Esophagus muscularis mucosa (tissue), 4 donors: ENCODE measurements around the gene PLEKHG3. TPM values are rescaled to one million over a fixed set of nuclear protein-coding genes. Genes with fewer than 3 reads are reported as not detected.

Source experiments
- DNase-seq: peaks from one replicate; pipeline ENCODE4 v3.0.0-alpha.2; 2017; ENCODE audit errors: extremely low spot score
- H3K27ac ChIP-seq, 4 donors: fragments of 200-600 bp; sonication (generic); replicated peaks in 1 of 4; 1 replicate in 3 of 4; 2 replicates in 1 of 4; pipeline ENCODE4 v1.5.1; 2016 to 2019; ENCODE audit warnings: mild to moderate bottlenecking in 1 of 4
- H3K27me3 ChIP-seq, 4 donors: fragments of 200-600 bp; sonication (generic); one replicate each; pipeline versions ENCODE4 v1.5.1 to v1.6.0; 2016 to 2019
- H3K36me3 ChIP-seq, 4 donors: fragments of 200-600 bp; sonication (generic); one replicate each; pipeline ENCODE4 v1.5.1; 2016 to 2019
- H3K4me1 ChIP-seq, 4 donors: fragments of 200-600 bp; sonication (generic); one replicate each; pipeline ENCODE4 v1.5.1; 2016 to 2019
- H3K4me3 ChIP-seq, 4 donors: fragments of 200-600 bp; sonication (generic); 1 replicate in 2 of 4; 2 replicates in 2 of 4; pipeline ENCODE4 v1.5.1; 2016 to 2019; ENCODE audit warnings: mild to moderate bottlenecking in 4 of 4, moderate library complexity in 1 of 4
- H3K9me3 ChIP-seq, 4 donors: fragments of 200-600 bp; sonication (generic); 1 replicate in 3 of 4; 2 replicates in 1 of 4; pipeline ENCODE4 v1.5.1; 2016 to 2019
- CTCF ChIP-seq, 3 experiments: fragments of 200-600 bp in 2 of 3; fragments of 450-650 bp in 1 of 3; sonication (generic) in 2 of 3; IDR thresholded peaks; one replicate each; pipeline ENCODE4 v1.5.1; 2017 to 2019; ENCODE audit warnings: antibody characterized with exemption in 3 of 3, mild to moderate bottlenecking in 2 of 3, moderate library complexity in 1 of 3
- EP300 ChIP-seq: sonication (generic); formaldehyde crosslinking; IDR thresholded peaks from one replicate; pipeline ENCODE4 v1.6.1; 2017; ENCODE audit warnings: antibody characterized with exemption
- POLR2A ChIP-seq: fragments of 450-650 bp; IDR thresholded peaks from one replicate; pipeline ENCODE4 v1.6.1; 2017; ENCODE audit warnings: antibody characterized with exemption, moderate library complexity, mild to moderate bottlenecking, low read depth
- POLR2AphosphoS5 ChIP-seq, 2 donors: sonication (generic); formaldehyde crosslinking; IDR thresholded peaks; one replicate each; pipeline ENCODE4 v1.6.1; 2017; ENCODE audit warnings: antibody characterized with exemption in 2 of 2
- WGBS: methylation state at CpG from one replicate; pipeline ENCODE4 v1.1.5; 2018; 5-methylcytosine and 5-hydroxymethylcytosine counted together
- intact Hi-C: fragments of 100-400 bp; cut with DNase I; formaldehyde crosslinking; loops from one replicate; pipeline ENCODE4 v1.15.1; 2023
- total RNA-seq, 4 donors: library from RNA; depleted of rRNA; stranded (reverse); fragments of >200 nt; gene quantifications; one replicate each; pipeline versions ENCODE4 v1.1.0 to v1.2.1, GENCODE V29; 2016

The PLEKHG3 gene
- total RNA-seq, 4 donors from 2014 or later: 21.7 to 66.7 (median 35.1) TPM

GRCh38 chr14:64726585-64726890 is 22.3 kb downstream of the PLEKHG3 start:
- TF ChIP-seq EP300 (no peak), POLR2AphosphoS5 (IDR thresholded peaks at IDR 0.05) (no peak), CTCF (IDR thresholded peaks at IDR 0.05) (no peak), POLR2A (no peak)
- DNase-seq: no peak
- no peak overlapping the region for H3K4me3 ChIP-seq
- H3K27me3 ChIP-seq: no peaks in the 10 kb centered on the region
- WGBS: no CpG with 5 or more reads among the region's 5 CpGs
- no peaks in the 10 kb centered on the region for H3K9me3 ChIP-seq
- peaks cover 41 to 68% (median 62%) of the 10 kb centered on the region in 4 donors for H3K4me1 ChIP-seq
- intact Hi-C loops: no loop called here
- H3K36me3 ChIP-seq: peaks cover 18 to 45% (median 37%) of the 10 kb centered on the region in 4 donors
- H3K27ac ChIP-seq: no peak overlapping the region

DNA sequence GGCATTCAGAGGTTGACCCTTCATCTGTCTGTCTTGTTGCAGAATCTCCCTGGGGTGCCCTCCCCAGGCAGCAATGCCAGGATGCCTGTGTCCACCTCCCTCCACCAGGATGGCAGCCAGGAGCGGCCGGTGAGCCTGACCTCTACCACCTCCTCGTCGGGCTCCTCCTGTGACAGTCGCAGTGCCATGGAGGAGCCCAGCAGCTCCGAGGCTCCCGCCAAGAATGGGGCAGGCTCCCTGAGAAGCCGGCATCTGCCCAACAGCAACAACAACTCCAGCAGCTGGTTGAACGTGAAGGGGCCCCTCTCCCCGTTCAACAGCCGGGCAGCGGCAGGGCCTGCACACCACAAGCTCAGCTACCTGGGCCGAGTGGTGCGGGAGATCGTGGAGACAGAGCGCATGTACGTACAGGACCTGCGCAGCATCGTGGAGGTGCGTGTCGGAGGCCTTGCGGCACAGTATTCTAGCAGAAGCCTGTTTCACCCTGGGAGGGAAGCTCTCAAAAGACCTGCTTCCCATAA is 23.4 kb downstream of the PLEKHG3 start:
- peaks cover 32 to 57% (median 51%) of the 10 kb centered on the region in 4 donors for H3K4me1 ChIP-seq
- H3K27me3 ChIP-seq: no peaks in the 10 kb centered on the region
- H3K4me3 ChIP-seq: no peak overlapping the region
- H3K9me3 ChIP-seq: no peaks in the 10 kb centered on the region
- no peak overlapping the region for H3K27ac ChIP-seq
- TF ChIP-seq EP300 (no peak), POLR2AphosphoS5 (IDR thresholded peaks at IDR 0.05) (no peak), CTCF (IDR thresholded peaks at IDR 0.05) (no peak), POLR2A (no peak)
- no peak for DNase-seq
- WGBS: 97% methylated on average over 13 of the region's 22 CpGs
- H3K36me3 ChIP-seq: peaks cover 28 to 56% (median 48%) of the 10 kb centered on the region in 4 donors
- intact Hi-C loops: no loop called here

- no peak for DNase-seq
- Histone ChIP-seq H3K9me3 (no peaks in the 10 kb centered on the region), H3K4me1 (peaks cover 32 to 52% (median 46%) of the 10 kb centered on the region in 4 donors), H3K27me3 (no peaks in the 10 kb centered on the region), H3K36me3 (peaks cover 32 to 61% (median 53%) of the 10 kb centered on the region in 4 donors), H3K4me3 (no peak overlapping the region), H3K27ac (no peak overlapping the region)
- 69% methylated on average over 2 of the region's 6 CpGs for WGBS
- intact Hi-C loops: no loop called here
- TF ChIP-seq EP300 (no peak), CTCF (IDR thresholded peaks at IDR 0.05) (no peak), POLR2A (no peak)
Observed at GRCh38 chr14:64728106-64728505, 23.9 kb downstream of the PLEKHG3 start.

GRCh38 chr14:64728856-64729255 is 24.6 kb downstream of the PLEKHG3 start:
- H3K27me3 ChIP-seq: no peaks in the 10 kb centered on the region
- no peak overlapping the region for H3K4me3 ChIP-seq
- no peak overlapping the region for H3K27ac ChIP-seq
- H3K9me3 ChIP-seq: no peaks in the 10 kb centered on the region
- intact Hi-C loops: no loop called here
- peaks cover 32 to 69% (median 58%) of the 10 kb centered on the region in 4 donors for H3K36me3 ChIP-seq
- no peak for DNase-seq
- peaks cover 27 to 45% (median 39%) of the 10 kb centered on the region in 4 donors for H3K4me1 ChIP-seq
- 94% methylated on average over 7 of the region's 10 CpGs for WGBS
- TF ChIP-seq POLR2A: no peak
- no peak for TF ChIP-seq EP300
- no peak for TF ChIP-seq CTCF (IDR thresholded peaks at IDR 0.05)
- TF ChIP-seq POLR2AphosphoS5 (IDR thresholded peaks at IDR 0.05): no peak
